Measurements from ENCODE around the gene PTPRC.

Gene PTPRC

DNA sequence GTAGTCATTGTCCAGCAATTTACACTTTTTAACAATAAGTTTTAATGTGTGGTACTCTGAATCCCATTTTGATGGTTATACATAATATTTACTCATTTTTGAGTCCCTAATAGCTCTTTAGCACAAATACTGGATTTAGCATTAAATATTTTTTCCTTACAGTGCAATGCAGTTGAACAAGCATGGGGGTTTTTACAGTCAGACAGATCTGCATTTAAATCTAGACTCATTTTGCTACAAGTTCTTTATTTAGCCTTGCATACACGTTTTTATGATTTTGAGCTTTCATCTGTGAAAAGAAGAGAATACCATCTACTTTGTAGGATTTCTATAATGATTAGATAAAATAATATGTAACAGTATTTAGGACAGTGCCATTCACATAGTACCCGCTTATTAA is 44.0 kb downstream of the PTPRC start:
- no peak for DNase-seq (ENCODE audit: low read depth)
- H3K4me3 ChIP-seq (ENCODE audit: low read depth, low read length), result no peak overlapping the region
- TF ChIP-seq, protein P1, sequence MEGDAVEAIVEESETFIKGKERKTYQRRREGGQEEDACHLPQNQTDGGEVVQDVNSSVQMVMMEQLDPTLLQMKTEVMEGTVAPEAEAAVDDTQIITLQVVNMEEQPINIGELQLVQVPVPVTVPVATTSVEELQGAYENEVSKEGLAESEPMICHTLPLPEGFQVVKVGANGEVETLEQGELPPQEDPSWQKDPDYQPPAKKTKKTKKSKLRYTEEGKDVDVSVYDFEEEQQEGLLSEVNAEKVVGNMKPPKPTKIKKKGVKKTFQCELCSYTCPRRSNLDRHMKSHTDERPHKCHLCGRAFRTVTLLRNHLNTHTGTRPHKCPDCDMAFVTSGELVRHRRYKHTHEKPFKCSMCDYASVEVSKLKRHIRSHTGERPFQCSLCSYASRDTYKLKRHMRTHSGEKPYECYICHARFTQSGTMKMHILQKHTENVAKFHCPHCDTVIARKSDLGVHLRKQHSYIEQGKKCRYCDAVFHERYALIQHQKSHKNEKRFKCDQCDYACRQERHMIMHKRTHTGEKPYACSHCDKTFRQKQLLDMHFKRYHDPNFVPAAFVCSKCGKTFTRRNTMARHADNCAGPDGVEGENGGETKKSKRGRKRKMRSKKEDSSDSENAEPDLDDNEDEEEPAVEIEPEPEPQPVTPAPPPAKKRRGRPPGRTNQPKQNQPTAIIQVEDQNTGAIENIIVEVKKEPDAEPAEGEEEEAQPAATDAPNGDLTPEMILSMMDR (conservative IDR thresholded peaks at IDR 0.05; ENCODE audit: low read depth, low read length), result no peak

DNA sequence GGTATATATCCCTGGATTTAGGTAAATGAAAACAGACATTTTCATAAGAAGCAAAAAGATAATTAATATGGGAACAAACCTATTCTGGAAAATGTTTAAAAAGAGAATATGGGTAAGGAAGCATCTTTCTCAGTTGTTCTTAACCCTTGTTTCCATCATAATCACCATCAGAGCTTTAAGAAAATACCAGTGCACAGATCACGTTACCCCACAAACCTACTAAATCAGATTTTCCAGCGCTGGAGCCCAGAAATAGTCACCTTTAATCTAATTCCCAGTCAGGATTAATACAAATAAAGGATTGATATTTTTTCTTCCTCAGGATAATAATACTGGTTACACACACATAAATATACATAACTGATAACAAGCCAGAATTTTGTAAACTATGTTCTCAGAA is 44.6 kb downstream of the PTPRC start:
- TF ChIP-seq, protein P1 (conservative IDR thresholded peaks at IDR 0.05; ENCODE audit: low read depth, low read length), result no peak
- DNase-seq (ENCODE audit: low read depth), result no peak
- H3K4me3 ChIP-seq (ENCODE audit: low read depth, low read length), result no peak overlapping the region

DNA sequence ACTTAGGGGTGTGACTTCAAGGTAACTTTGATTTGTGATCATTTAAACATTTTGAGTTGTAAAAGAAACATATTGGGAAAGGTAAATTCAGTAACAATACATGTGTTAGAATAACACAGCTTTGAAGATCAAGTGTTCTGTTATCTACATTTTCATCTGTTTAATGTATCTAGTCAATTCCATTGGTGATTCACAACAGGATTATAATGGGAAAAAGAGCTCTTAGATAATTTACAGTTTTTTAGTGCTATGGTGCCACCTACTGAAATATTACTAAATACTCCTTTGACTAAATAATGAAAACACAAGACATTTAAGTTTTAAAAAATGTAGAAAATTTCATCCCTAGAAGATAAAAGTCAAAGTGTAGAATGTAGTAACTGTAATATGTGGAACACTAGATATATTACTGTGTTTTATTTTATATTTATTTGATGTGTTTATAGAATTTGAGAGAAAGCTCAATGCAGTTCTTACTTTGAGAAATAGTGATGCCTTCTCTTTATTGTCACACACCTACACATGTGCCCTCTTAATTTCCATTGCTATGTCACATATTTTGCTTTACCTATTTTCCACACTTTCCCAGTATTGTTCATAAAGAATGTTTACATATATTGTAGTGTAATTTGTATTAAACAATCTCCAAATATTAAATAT is 47.4 kb downstream of the PTPRC start:
- peak; percentile 70 for DNase-seq (ENCODE audit: low read depth)
- H3K4me3 ChIP-seq (ENCODE audit: low read depth, low read length), result no peak overlapping the region
- TF ChIP-seq, protein P1 (conservative IDR thresholded peaks at IDR 0.05; ENCODE audit: low read depth, low read length), result peak; percentile 41

DNA sequence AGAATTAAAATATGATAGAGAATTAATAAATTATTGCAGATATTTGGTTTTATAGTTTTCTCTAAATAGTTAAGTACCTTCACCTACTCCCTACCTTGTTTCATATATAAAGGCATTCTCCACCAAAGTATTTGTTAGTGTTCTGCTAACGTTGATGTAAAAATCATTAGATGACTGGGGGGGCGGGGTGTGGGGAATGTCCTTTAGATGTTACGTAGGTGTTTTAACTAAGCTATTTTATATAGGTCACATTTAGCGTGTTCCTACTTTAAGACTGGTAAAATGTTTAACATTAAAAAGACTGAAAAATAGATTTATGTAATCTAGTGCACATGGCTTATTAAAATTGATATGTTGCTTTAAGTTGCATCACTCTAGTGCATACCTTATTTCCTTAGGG is 48.6 kb downstream of the PTPRC start:
- DNase-seq (ENCODE audit: low read depth), result no peak
- TF ChIP-seq, protein P1 (conservative IDR thresholded peaks at IDR 0.05; ENCODE audit: low read depth, low read length), result no peak
- H3K4me3 ChIP-seq (ENCODE audit: low read depth, low read length), result no peak overlapping the region

DNA sequence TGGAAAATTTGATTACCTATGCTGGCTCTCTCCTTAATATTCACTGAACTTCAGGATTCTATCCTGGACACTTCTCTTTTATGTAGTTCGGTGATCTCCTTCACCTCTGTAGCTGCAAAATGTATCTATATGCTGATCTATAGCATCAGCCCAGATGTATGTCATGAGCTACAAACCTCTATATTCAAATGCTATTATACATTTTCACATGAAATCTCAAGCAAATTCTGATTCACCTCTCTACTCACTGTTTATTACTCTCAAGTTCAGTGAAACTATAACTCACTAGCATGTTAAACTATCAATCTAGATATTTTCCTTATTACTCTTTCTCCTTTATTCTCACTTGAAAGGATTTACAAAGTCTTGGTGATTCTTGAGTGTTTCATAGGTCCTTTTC is 52.2 kb downstream of the PTPRC start:
- DNase-seq (ENCODE audit: low read depth), result no peak
- no peak overlapping the region for H3K4me3 ChIP-seq (ENCODE audit: low read depth, low read length)
- TF ChIP-seq, protein P1 (conservative IDR thresholded peaks at IDR 0.05; ENCODE audit: low read depth, low read length), result no peak

DNA sequence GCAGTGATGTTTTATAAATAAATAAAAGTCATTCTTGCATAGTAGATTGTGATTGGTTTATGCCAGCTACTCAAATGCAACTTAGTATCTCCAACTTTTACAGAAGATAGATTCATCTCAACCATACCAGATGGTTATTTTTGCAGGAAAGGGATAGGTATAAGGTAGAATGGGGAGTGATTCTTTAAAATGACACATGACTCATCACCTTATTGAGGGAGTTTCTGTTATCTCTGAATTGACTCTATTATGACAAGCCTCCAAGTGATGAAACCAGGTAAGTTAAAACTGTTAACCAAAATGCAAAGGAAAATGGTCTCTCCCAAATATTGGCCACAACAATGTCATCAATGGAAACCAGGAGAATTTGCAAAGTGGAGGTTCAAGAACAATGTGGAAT is 54.5 kb downstream of the PTPRC start:
- no peak for DNase-seq (ENCODE audit: low read depth)
- TF ChIP-seq, protein P1 (conservative IDR thresholded peaks at IDR 0.05; ENCODE audit: low read depth, low read length), result no peak
- H3K4me3 ChIP-seq (ENCODE audit: low read depth, low read length), result no peak overlapping the region

DNA sequence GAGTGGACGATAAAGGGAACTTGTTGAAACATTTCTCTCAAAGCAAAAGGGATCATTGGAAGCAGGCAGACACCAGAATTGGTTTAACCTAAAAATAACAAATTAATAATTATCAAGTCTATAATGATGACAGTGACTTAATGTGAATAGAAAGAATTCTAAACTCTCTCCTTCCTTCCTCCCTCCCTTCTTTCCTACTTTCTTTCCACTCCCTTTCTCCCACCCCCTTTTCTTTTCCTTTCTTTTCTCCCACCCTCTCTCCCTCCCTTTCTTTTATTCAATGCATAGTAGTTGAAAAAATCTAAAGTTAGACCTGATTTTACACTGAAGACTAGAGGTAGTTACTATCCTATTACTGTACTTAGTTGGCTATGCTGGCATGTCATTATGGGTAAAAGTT is 55.7 kb downstream of the PTPRC start:
- TF ChIP-seq, protein P1 (conservative IDR thresholded peaks at IDR 0.05; ENCODE audit: low read depth, low read length), result no peak
- no peak for DNase-seq (ENCODE audit: low read depth)
- no peak overlapping the region for H3K4me3 ChIP-seq (ENCODE audit: low read depth, low read length)
